Keratinocyte (primary cell): ENCODE results near the gene LARP4. TPM values are rescaled to one million over a fixed set of nuclear protein-coding genes. Genes with fewer than 3 reads are reported as not detected.

Experiments used
- DNase-seq: peaks from one replicate; pipeline ENCODE4 v3.0.0-alpha.2; 2011; ENCODE audit warnings: low read depth, missing footprints, low spot score
- FAIRE-seq: peaks from 2 replicates; lab custom pipeline; 2011; peaks lifted over from hg19 to GRCh38; lab: Jason Lieb, UNC
- H2AFZ ChIP-seq: 2 replicates; pipeline ENCODE4 v1.6.0; 2012; ENCODE audit warnings: low read length, control low read depth, inconsistent platforms; ENCODE audit not compliant: control insufficient read depth
- H3K27ac ChIP-seq: 2 replicates; pipeline ENCODE4 v1.5.1; 2011; ENCODE audit warnings: low read length; ENCODE audit not compliant: control insufficient read depth, insufficient read depth
- H3K27me3 ChIP-seq: 3 replicates; pipeline ENCODE4 v1.6.0; 2011; ENCODE audit warnings: low read length; ENCODE audit not compliant: control insufficient read depth, insufficient read depth; ENCODE audit errors: extremely low read depth
- H3K36me3 ChIP-seq, 2 experiments: 2 replicates in 1 of 2; 3 replicates in 1 of 2; pipeline ENCODE4 v1.5.1; 2011; ENCODE audit warnings: low read length in 2 of 2, mild to moderate bottlenecking in 1 of 2; ENCODE audit not compliant: control insufficient read depth in 2 of 2, insufficient read depth in 2 of 2; ENCODE audit errors: extremely low read depth in 1 of 2
- H3K4me1 ChIP-seq: 3 replicates; pipeline ENCODE4 v1.5.1; 2011; ENCODE audit warnings: low read length; ENCODE audit not compliant: control insufficient read depth, insufficient read depth; ENCODE audit errors: extremely low read depth
- H3K4me2 ChIP-seq: 3 replicates; pipeline ENCODE4 v1.6.0; 2011; ENCODE audit warnings: low read depth, low read length; ENCODE audit not compliant: control insufficient read depth, insufficient read depth; ENCODE audit errors: extremely low read depth
- H3K4me3 ChIP-seq, 3 experiments: fragments of 200-600 bp in 1 of 3; sonication (generic) in 1 of 3; 2 replicates in 2 of 3; 3 replicates in 1 of 3; pipeline ENCODE4 v1.5.1; 2011 to 2016; ENCODE audit warnings: low read length in 3 of 3, mild to moderate bottlenecking in 3 of 3, control low read depth in 2 of 3, inconsistent platforms in 1 of 3, low read depth in 1 of 3, mixed read lengths in 1 of 3, mixed run types in 1 of 3, moderate library complexity in 1 of 3; ENCODE audit not compliant: control insufficient read depth in 2 of 3, insufficient read depth in 2 of 3; ENCODE audit errors: extremely low read depth in 1 of 3
- H3K79me2 ChIP-seq: 2 replicates; pipeline ENCODE4 v1.6.0; 2012; ENCODE audit warnings: low read length; ENCODE audit not compliant: control insufficient read depth, insufficient read depth
- H3K9ac ChIP-seq: 3 replicates; pipeline ENCODE4 v1.6.0; 2011; ENCODE audit warnings: low read length; ENCODE audit not compliant: control insufficient read depth, insufficient read depth; ENCODE audit errors: extremely low read depth
- H3K9me1 ChIP-seq: 3 replicates; pipeline ENCODE4 v1.6.0; 2011; ENCODE audit warnings: low read length; ENCODE audit not compliant: control insufficient read depth, insufficient read depth; ENCODE audit errors: extremely low read depth
- H3K9me3 ChIP-seq: 2 replicates; pipeline ENCODE4 v1.5.1; 2012; ENCODE audit warnings: low read depth, low read length; ENCODE audit not compliant: control insufficient read depth
- H4K20me1 ChIP-seq: 3 replicates; pipeline ENCODE4 v1.6.0; 2011; ENCODE audit warnings: low read length; ENCODE audit not compliant: control insufficient read depth, insufficient read depth; ENCODE audit errors: extremely low read depth
- EZH2 ChIP-seq: IDR thresholded peaks from one replicate; pipeline ENCODE4 v1.6.1; 2012; ENCODE audit warnings: inconsistent platforms, mild to moderate bottlenecking, low read length, moderate library complexity
- dilution Hi-C: fragments of 300-500 bp; cut with MboI; formaldehyde crosslinking; loops from one replicate; pipeline ENCODE4 v1.7.0; 2020; ENCODE audit warnings: low sequenced_read_pairs; ENCODE audit not compliant: extremely low pct_ligation_motif_present
- polyA plus RNA-seq, 5 experiments: library from polyadenylated mRNA; depleted of rRNA in 3 of 5; stranded (reverse) in 3 of 5; stranded (forward) in 1 of 5; unstranded in 1 of 5; fragments of >200 nt; gene quantifications; 1 replicate in 1 of 5; 2 replicates in 3 of 5; 3 replicates in 1 of 5; pipeline versions ENCODE4 v1.2.1 to v1.2.3, GENCODE V29; 2011 to 2012; ENCODE audit warnings: missing spikeins in 2 of 5, low read depth in 1 of 5, low replicate concordance in 1 of 5
- TF ChIP-seq, protein P1 (sequence below), 3 experiments: IDR thresholded peaks in 1 of 3; conservative IDR thresholded peaks in 1 of 3; optimal IDR thresholded peaks in 1 of 3; 2 replicates in 2 of 3; 3 replicates in 1 of 3; pipeline versions ENCODE3 to v1.5.1; 2011; ENCODE audit warnings: low read length in 3 of 3, mild to moderate bottlenecking in 3 of 3, moderate library complexity in 2 of 3, control low read depth in 1 of 3, inconsistent platforms in 1 of 3; ENCODE audit not compliant: insufficient read depth in 2 of 3; ENCODE audit errors: extremely low read depth in 1 of 3

The LARP4 gene
- polyA plus RNA-seq, 1 donor (not counting 4 experiments of a cell fraction or from before 2014, with no cell fraction given) = 33.2 TPM

DNA sequence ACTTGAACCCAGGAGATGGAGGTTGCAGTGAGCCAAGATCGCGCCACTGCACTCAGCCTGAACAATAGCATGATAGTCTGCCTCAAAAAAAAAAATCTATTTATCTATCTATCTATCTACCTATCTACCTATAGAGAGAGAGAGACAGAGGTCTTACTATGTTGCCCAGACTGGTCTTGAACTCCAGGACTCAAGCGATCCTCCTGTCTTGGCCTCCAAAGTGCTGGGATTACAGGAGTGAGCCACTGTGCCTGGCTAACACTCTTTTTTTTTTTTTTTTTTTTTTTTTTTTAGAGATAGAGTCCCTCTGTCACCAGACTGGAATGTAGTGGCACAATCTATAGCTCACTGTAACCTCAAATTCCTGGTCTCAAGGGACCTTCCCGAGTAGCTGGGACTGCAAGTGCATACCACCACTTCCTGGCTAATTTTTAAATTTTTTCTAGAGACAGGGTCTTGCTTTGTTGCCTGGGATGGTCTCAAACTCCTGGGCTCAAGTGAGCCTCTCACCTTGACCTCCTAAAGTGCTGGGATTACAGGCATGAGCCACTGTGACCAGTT lies 6.1 kb upstream of the LARP4 start:
- FAIRE-seq (no peak), DNase-seq (no peak)
- Histone ChIP-seq H4K20me1 (no peaks in the 10 kb centered on the region), H3K9me1 (no peaks in the 10 kb centered on the region), H3K4me1 (peaks cover 15% of the 10 kb centered on the region), H3K9me3 (no peaks in the 10 kb centered on the region), H3K27ac (no peak overlapping the region), H3K36me3 (no peaks in the 10 kb centered on the region), H3K4me3 (no peak overlapping the region), H3K9ac (no peak overlapping the region), H2AFZ (no peak overlapping the region), H3K4me2 (no peak overlapping the region), H3K79me2 (no peaks in the 10 kb centered on the region), H3K27me3 (no peaks in the 10 kb centered on the region)
- no peak for TF ChIP-seq EZH2
- TF ChIP-seq, protein P1, sequence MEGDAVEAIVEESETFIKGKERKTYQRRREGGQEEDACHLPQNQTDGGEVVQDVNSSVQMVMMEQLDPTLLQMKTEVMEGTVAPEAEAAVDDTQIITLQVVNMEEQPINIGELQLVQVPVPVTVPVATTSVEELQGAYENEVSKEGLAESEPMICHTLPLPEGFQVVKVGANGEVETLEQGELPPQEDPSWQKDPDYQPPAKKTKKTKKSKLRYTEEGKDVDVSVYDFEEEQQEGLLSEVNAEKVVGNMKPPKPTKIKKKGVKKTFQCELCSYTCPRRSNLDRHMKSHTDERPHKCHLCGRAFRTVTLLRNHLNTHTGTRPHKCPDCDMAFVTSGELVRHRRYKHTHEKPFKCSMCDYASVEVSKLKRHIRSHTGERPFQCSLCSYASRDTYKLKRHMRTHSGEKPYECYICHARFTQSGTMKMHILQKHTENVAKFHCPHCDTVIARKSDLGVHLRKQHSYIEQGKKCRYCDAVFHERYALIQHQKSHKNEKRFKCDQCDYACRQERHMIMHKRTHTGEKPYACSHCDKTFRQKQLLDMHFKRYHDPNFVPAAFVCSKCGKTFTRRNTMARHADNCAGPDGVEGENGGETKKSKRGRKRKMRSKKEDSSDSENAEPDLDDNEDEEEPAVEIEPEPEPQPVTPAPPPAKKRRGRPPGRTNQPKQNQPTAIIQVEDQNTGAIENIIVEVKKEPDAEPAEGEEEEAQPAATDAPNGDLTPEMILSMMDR (optimal IDR thresholded peaks at IDR 0.05 in 1 of 3, IDR thresholded peaks at IDR 0.05 in 1 of 3, conservative IDR thresholded peaks at IDR 0.05 in 1 of 3; ENCODE audit: extremely low read depth in 1 of 3, insufficient read depth in 2 of 3, low read length in 3 of 3) = no peak
- dilution Hi-C loops = no loop called here

DNA sequence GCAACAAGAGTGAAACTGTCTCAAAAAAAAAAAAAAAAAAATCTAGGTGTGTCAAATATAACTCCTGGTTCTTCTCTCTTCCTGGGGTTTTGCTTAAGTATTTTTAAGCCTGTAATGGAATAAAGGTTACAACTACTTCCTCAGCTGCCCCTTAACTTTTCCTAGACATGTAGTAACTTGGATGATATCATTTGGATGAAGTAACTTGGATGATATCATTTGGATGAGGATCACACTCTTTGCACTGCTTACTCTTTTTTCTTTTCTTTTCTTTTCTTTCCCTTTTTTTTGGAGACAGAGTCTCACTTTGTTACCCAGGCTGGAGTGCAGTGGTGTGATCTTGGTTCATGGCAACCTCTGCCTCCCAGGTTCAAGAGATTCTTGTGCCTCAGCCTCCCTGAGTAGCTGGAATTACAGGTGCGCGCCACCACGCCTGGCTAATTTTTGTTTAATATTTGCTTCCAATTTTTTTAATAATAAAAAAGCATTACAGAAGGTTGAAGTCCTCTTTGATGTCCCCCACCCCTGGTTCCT lies 3.5 kb upstream of the LARP4 start:
- Histone ChIP-seq H3K27me3 (no peaks in the 10 kb centered on the region), H4K20me1 (no peaks in the 10 kb centered on the region), H3K9me3 (no peaks in the 10 kb centered on the region), H3K9ac (no peak overlapping the region), H3K4me2 (no peak overlapping the region), H3K36me3 (no peaks in the 10 kb centered on the region), H3K79me2 (peaks cover 15% of the 10 kb centered on the region), H2AFZ (no peak overlapping the region), H3K27ac (no peak overlapping the region), H3K4me1 (peaks cover 5% of the 10 kb centered on the region), H3K9me1 (no peaks in the 10 kb centered on the region), H3K4me3 (no peak overlapping the region)
- dilution Hi-C loops = no loop called here
- no peak for TF ChIP-seq EZH2
- TF ChIP-seq, protein P1 (optimal IDR thresholded peaks at IDR 0.05 in 1 of 3, IDR thresholded peaks at IDR 0.05 in 1 of 3, conservative IDR thresholded peaks at IDR 0.05 in 1 of 3; ENCODE audit: extremely low read depth in 1 of 3, insufficient read depth in 2 of 3, low read length in 3 of 3) = no peak
- DNase-seq = no peak
- no peak for FAIRE-seq
